NCI-H128 (cell line): ENCODE measurements around the gene ZNF783.
"Not testable (repeated sequence)": the region's sequence is repeated elsewhere in the genome, so short reads cannot be mapped to it uniquely, and the experiment has no call there.

Experiments used
- DNase-seq: peaks from one replicate; lab custom pipeline; 2025; ENCODE audit not compliant: unreplicated experiment; lab: John Stamatoyannopoulos, UW

The ZNF783 gene

DNA sequence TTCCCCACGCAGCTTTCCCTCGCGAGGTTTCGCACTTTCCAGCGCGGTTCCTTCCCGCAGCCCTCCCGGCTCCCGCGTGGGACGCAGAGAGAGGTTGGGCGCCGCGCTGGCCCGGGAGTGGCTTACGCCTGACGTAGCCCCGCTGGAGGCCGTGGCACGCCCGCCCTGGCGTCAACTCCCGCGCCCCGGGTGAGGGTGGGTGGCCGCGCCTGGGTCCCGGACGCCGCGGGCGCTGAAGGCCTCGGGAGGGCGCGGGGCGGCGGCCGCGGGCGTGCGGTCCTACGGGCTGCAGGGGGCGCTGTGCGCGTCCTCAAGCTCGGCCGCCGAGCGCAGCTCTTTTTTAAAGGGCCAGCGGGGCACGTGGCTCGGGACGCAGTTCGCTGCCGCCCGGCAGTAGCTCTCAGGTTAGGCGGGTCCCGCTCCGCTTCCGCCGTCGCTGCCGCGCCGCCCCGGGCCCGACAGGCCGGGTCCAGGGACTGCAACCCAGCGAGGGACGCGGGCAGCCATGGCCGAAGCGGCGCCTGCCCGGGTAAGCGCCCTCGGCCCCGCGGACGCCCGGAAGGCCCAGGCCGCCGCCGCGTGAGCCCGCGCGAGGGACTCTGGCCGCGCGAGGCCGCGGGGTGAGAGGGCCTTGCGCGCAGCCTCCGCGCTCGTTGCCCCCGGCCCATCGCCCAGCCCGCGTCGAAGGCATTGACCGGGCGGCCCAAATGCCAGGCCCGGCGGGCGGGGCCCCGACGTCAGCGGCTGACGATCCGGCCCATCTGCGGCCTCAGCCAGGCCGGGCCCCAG lies at the start of gene ZNF783:
ZNF783 (plus strand) TSS at position 368 of the 789 bp plus-strand sequence; CDS start at position 506, 138 bp downstream.
- DNase-seq = peak; percentile 45

DNA sequence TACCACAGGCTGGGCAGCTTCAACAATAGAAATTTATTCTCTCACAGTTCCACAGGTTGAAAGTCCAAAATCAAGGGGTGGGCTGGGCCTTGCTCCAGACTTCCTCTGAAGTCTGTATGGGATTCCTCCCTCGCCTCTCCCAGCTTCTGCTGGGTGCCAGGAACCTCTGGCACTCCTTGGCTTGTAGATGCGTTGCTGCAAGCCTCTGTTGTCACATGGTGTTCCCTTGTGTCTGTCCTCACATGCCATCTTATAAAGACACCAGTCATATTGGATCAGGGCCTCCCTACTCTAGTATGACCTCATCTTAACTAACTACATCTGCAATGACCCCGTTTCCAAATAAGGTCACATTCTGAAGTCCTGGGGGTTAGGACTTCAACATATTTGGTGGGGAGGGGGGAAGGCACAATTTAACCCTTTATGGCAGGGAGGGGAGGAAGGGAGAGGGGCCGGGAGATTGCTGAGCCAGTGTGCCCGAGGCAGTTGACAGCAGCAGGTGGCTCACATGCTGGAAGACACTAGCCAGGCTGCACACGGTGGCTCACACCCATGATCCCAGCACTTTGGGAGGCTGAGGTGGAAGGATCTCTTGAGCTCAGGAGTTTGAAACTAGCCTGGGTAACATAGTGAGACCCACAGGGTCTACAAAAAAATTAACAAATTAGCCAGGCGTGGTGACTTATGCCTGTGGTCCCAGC lies 47.8 kb upstream of the ZNF783 start:
- DNase-seq = no peak

DNA sequence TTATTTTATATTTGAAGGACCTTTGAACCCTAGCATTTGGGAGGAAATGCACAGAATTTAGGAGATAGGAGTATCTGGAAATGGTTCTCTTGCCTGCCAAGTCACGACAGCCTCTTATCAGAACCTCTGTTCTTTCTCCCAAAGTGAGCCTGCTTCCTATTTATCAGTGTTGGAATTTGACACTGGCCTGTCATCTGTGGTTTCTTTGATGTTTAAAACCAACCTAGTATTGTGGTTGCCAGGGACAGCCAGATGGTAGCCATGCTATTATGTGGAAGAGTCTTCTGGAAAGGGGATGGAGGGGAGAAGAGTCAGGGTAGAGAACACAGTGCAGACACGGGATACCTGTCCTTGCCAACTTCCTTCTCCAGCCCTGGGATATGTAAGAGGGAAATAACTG lies 45.6 kb upstream of the ZNF783 start:
- DNase-seq = no peak

- no peak for DNase-seq
Measured at GRCh38 chr7:149217570-149217969, 44.4 kb upstream of the ZNF783 start.

DNA sequence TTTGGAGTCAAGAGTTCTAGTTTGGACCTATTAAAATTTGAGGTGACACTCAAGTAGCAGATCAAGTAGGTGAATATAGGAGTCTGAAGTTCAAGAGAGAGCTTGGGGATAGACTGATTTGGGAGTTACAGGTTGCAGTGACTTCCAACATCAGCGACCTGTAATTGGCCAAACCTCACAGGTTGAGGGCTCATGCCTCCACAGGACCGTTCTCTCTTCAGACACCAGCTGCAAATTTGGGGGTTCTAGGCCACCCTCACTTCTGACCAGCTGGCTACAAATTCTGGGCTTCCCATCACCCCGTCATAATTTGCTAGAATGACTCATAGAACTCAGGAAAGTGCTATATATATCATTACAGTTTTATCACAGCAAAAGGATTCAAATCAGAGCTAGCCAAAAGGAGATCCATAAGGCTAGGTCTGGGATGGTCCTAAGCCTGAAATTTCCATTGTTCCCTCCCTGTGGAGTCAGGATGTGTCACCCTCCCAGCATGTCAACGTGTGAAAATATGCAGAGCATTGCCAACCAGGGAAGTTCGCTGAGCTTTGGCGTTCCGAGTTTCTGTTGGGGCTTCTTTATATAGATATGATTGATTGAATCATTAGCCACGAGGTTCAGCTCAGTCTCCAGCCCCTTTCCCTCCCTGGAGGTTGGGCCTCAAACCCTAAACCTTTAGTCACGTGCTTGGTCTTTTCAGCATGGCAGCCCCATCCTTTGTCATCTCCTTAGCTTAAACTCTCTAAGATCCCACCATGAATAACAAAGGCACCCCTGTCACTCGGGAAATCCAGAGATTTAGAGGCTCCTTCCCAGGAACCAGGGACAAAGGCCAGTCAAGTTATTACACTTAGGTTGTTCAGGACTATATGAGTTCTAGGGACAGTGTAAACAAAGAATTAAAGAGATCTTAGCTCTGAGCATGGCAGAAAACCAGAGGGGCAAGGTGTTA lies 43.3 kb upstream of the ZNF783 start:
- no peak for DNase-seq

- DNase-seq = no peak
Measured at GRCh38 chr7:149220534-149220933, 41.5 kb upstream of the ZNF783 start.

DNA sequence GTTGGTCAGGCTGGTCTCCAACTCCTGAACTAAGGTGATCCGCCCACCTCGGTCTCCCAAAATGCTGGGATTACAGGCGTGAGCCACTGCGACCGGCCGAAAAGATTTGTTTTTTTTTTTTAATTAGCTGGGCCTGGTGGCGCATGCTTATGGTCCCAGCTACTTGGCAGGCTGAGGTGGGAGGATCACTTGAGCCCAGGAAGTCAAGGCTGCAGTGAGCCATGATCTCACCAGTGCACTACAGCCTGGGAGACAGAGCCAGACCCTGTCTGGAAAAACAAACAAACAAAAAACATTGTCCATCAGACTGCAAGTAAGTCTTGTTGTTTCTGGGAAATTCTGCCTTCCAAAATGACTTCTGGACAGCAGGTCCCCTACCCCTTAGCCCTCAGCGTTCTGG lies 38.8 kb upstream of the ZNF783 start:
- no peak for DNase-seq

DNA sequence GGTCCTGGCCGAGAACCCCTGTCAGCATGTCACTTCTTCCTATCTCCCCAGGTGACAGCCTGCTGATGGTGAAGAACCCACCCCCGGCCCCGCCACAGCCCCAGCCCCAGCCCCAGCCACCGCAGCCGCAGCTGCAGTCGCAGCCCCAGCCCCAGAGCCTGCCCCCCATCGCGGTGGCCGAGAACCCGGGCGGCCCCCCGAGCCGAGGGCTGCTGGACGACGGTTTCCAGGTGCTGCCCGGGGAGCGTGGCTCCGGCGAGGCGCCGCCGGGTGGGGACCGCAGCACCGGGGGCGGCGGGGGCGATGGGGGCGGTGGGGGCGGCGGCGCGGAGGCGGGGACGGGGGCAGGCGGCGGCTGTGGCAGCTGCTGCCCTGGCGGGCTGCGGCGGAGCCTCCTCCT lies 38.2 kb upstream of the ZNF783 start:
- no peak for DNase-seq

DNA sequence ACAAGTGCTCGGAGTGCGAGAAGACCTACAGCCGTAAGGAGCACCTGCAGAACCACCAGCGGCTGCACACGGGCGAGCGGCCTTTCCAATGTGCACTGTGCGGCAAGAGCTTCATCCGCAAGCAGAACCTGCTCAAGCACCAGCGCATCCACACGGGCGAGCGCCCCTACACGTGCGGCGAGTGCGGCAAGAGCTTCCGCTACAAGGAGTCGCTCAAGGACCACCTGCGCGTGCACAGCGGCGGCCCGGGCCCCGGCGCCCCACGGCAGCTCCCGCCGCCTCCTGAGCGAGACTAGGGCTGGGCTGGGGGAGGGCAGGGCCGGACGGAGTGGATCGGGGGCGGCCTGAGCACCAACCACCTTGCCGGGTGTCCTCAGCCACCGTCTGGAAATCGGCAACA lies 37.6 kb upstream of the ZNF783 start:
- no peak for DNase-seq

DNA sequence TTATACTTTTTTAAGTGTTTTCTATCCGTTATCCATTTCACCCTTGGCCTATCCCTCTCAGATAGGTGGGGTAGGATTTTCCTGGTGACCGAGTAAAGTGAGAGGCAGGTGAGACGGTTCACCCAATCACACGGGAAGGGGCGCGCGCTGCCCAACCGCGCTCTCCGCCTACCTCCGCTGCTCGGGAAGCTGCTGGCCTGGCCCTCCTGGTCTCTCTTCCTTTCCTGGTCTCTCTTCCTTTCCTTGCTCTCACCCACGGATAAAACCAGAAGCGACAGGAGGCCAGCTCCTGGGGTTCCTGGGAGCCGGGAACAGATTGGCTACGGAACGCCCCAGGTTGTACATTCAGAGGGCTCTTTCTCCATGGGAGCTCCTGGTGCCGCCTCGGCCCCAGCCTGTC lies 36.9 kb upstream of the ZNF783 start:
- DNase-seq = no peak

DNA sequence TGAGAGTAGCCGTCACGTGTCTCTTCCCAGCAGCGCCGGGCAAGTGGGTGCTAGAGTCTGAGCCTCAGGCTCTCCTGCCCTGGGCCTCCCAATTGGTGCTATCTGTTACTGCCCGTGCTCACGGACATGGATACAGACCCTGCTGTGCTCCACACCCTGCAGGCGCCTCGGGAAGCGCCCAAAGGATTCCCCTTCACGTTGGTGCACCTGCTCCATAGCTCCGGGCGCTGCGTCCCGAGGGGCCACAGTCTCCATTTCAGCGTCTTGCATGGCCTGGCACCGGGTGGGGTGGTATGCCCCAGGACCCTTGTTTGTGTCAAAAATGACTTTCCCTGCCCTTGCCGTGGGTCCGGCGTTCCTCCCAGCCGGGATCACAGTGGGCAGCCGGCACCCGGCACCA lies 36.3 kb upstream of the ZNF783 start:
- DNase-seq = no peak

- not testable (repeated sequence) for DNase-seq
Measured at GRCh38 chr7:149226366-149226765, 35.6 kb upstream of the ZNF783 start.

GRCh38 chr7:149226840-149227494 lies 35.0 kb upstream of the ZNF783 start:
- DNase-seq = no peak

- no peak for DNase-seq
Measured at GRCh38 chr7:149228831-149229471, 33.0 kb upstream of the ZNF783 start.

- no peak for DNase-seq
Measured at GRCh38 chr7:149229526-149229925, 32.5 kb upstream of the ZNF783 start.

GRCh38 chr7:149232362-149232761 lies 29.6 kb upstream of the ZNF783 start:
- DNase-seq = no peak

DNA sequence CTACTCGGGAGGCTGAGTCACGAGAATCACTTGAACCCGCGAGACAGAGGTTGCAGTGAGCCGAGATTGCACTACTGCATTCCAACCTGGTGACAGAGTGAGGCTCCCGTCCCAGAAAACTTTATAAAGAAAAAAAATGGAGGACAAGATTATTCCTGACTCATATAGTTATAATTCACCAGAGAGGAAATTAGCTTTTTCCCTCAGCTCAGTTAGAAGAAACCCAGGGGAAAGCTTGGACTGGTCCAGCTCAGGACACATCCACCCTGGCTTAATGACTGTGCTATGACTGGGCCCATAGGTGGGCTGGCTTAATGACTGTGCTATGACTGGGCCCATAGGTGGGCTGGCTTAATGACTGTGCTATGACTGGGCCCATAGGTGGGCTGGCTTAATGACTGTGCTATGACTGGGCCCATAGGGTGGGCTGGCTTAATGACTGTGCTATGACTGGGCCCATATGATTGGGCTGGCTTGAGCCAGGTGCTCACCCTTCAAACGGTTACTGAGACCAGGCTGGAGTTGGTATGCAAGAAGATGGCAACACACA lies 28.3 kb upstream of the ZNF783 start:
- DNase-seq = not testable (repeated sequence)

- no peak for DNase-seq
Measured at GRCh38 chr7:149237502-149237901, 24.5 kb upstream of the ZNF783 start.

DNA sequence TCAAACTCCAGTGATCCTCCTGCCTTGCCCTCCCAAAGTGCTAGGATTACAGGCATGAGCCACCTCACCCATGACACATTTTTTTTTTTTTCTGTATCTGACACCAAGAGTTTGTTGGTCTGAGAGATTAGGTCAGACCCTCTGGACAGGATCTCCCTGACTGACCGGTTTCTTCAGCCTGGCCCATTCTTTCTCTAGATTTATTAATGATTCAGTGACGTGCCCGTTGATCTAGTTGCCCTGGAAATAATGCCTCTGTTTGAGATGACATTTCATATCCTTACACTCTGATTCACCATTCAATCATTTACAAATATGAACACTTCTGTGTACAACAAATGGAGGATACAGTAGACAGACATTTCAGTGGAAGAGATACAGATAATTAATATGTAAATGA lies 23.9 kb upstream of the ZNF783 start:
- no peak for DNase-seq
